Measurements from ENCODE around the gene CACNA1S.

CACNA1S gene

GRCh38 chr1:201115390-201115937, 3.2 kb upstream of the CACNA1S start:
- DNase-seq: no peak

GRCh38 chr1:201114245-201115131, 2.3 kb upstream of the CACNA1S start:
- peak; percentile 87 for DNase-seq

- DNase-seq: no peak
These were observed 1.4 kb upstream of the CACNA1S start for GRCh38 chr1:201113451-201114244.

- DNase-seq: no peak
These were observed 700 bp upstream of the CACNA1S start for GRCh38 chr1:201112926-201113325.

GRCh38 chr1:201111672-201112071, 554 bp downstream of the CACNA1S start:
- DNase-seq: no peak

GRCh38 chr1:201111156-201111555, 1.1 kb downstream of the CACNA1S start:
- no peak for DNase-seq

- DNase-seq: no peak
These were observed 1.6 kb downstream of the CACNA1S start for GRCh38 chr1:201110616-201111015.

- no peak for DNase-seq
These were observed 2.1 kb downstream of the CACNA1S start for GRCh38 chr1:201110138-201110537.

- DNase-seq: no peak
These were observed 2.6 kb downstream of the CACNA1S start for GRCh38 chr1:201109651-201110050.

- peak; percentile 91 for DNase-seq
These were observed 3.6 kb downstream of the CACNA1S start for GRCh38 chr1:201108614-201109013.

- no peak for DNase-seq
These were observed 6.5 kb downstream of the CACNA1S start for GRCh38 chr1:201105688-201106087.

GRCh38 chr1:201104141-201104540, 8.1 kb downstream of the CACNA1S start:
- no peak for DNase-seq

- no peak for DNase-seq
These were observed 8.6 kb downstream of the CACNA1S start for GRCh38 chr1:201103666-201104065.

- DNase-seq: no peak
These were observed 11.9 kb downstream of the CACNA1S start for GRCh38 chr1:201100169-201100930.

- DNase-seq: no peak
These were observed 13.1 kb downstream of the CACNA1S start for GRCh38 chr1:201098992-201099677.

GRCh38 chr1:201096977-201097856, 15.0 kb downstream of the CACNA1S start:
- no peak for DNase-seq

- peak; percentile 49 for DNase-seq
These were observed 16.2 kb downstream of the CACNA1S start for GRCh38 chr1:201096041-201096461.

- no peak for DNase-seq
These were observed 16.6 kb downstream of the CACNA1S start for GRCh38 chr1:201095581-201095980.

- DNase-seq: no peak
These were observed 17.4 kb downstream of the CACNA1S start for GRCh38 chr1:201094832-201095231.

GRCh38 chr1:201093962-201094361, 18.3 kb downstream of the CACNA1S start:
- no peak for DNase-seq

GRCh38 chr1:201093561-201093960, 18.7 kb downstream of the CACNA1S start:
- no peak for DNase-seq

All from NCI-H2107 (cell line).